Nephron (organoid): Measurements from ENCODE around the gene CRMP1.

Experiments used
- H3K27ac Mint-ChIP-seq, 3 experiments: 2 replicates each; pipeline ENCODE4 v1.8.0; 2020; ENCODE audit warnings: mixed read lengths in 3 of 3, mild to moderate bottlenecking in 2 of 3, moderate library complexity in 1 of 3
- H3K27me3 Mint-ChIP-seq: 2 replicates; pipeline ENCODE4 v1.8.0; 2021; ENCODE audit warnings: low read depth, mild to moderate bottlenecking, moderate library complexity, mixed read lengths
- H3K36me3 Mint-ChIP-seq: 2 replicates; pipeline ENCODE4 v1.8.0; 2020; ENCODE audit warnings: low read depth, mixed read lengths
- H3K4me1 Mint-ChIP-seq: 2 replicates; pipeline ENCODE4 v1.8.0; 2020; ENCODE audit warnings: mixed read lengths
- H3K4me3 Mint-ChIP-seq, 3 experiments: 2 replicates each; pipeline ENCODE4 v1.8.0; 2020; ENCODE audit warnings: mild to moderate bottlenecking in 3 of 3, mixed read lengths in 3 of 3, moderate library complexity in 2 of 3
- H3K9me3 Mint-ChIP-seq: 2 replicates; pipeline ENCODE4 v1.8.0; 2020; ENCODE audit warnings: mixed read lengths
- CTCF ChIP-seq, 3 experiments: fragments of 200-600 bp; sonication (generic); IDR thresholded peaks; one replicate each; pipeline ENCODE4 v1.5.0; 2021; ENCODE audit warnings: antibody characterized with exemption in 3 of 3; ENCODE audit not compliant: unreplicated experiment in 3 of 3

Gene CRMP1

GRCh38 chr4:5827108-5828004 is 65.5 kb downstream of the CRMP1 start:
- H3K27me3 Mint-ChIP-seq, result no peaks in the 10 kb centered on the region
- peaks cover 6% of the 10 kb centered on the region for H3K4me1 Mint-ChIP-seq
- H3K27ac Mint-ChIP-seq, result no peak overlapping the region

GRCh38 chr4:5826437-5827107 is 66.3 kb downstream of the CRMP1 start:
- Mint-ChIP-seq H3K27me3 (no peaks in the 10 kb centered on the region), H3K27ac (no peak overlapping the region), H3K36me3 (peaks cover 80% of the 10 kb centered on the region)

More at GRCh38 chr4:5827108-5828004, 65.5 kb downstream of the CRMP1 start:
- Mint-ChIP-seq H3K36me3 (peaks cover 78% of the 10 kb centered on the region), H3K9me3 (no peaks in the 10 kb centered on the region), H3K4me3 (no peak overlapping the region)
- no peak for TF ChIP-seq CTCF (IDR thresholded peaks at IDR 0.05; ENCODE audit: unreplicated experiment in 3 of 3)

DNA sequence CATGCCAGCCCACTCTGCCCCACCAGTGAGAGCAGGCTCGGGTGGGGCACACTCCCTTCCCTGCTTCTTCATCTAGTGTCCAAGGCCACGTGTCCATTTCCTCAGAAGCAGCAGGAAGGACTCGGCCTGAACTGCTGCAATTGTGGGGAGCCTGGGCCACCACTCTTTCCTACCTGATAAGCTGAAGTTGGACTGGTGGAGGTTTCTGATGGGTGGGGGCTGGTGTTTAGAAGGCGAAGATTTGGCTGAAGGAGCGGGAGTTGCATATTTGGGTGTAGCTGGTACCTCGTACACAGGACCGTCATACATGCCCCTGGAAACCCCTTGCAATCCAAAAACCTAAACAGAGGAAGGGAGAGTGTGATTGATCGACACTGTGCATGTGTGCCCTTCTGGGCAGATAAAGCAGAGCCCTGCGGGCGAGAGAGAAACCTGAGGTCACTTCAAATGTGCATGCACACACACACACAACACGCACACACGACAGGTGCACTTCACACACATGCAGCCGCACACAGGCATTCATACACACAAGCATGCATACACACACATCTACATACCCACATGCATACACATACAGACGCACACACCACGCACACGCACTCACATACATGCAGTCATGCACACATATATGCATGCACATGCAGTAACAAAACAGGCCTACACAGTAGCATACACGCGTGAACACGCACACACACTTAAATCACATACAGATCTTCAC is 67.4 kb downstream of the CRMP1 start:
- Mint-ChIP-seq H3K27me3 (no peaks in the 10 kb centered on the region), H3K27ac (no peak overlapping the region), H3K36me3 (peaks cover 85% of the 10 kb centered on the region), H3K9me3 (no peaks in the 10 kb centered on the region), H3K4me1 (peaks cover 6% of the 10 kb centered on the region), H3K4me3 (no peak overlapping the region)
- TF ChIP-seq CTCF (IDR thresholded peaks at IDR 0.05; ENCODE audit: unreplicated experiment in 3 of 3), result no peak

More at GRCh38 chr4:5826437-5827107, 66.3 kb downstream of the CRMP1 start:
- Mint-ChIP-seq H3K9me3 (no peaks in the 10 kb centered on the region), H3K4me3 (no peak overlapping the region), H3K4me1 (peaks cover 6% of the 10 kb centered on the region)
- TF ChIP-seq CTCF (IDR thresholded peaks at IDR 0.05; ENCODE audit: unreplicated experiment in 3 of 3), result no peak

- peak; percentile 15 to 39 (median 39) for TF ChIP-seq CTCF (IDR thresholded peaks at IDR 0.05; ENCODE audit: unreplicated experiment in 3 of 3)
- H3K4me1 Mint-ChIP-seq, result peaks cover 6% of the 10 kb centered on the region
- no peaks in the 10 kb centered on the region for H3K9me3 Mint-ChIP-seq
- H3K27me3 Mint-ChIP-seq, result no peaks in the 10 kb centered on the region
- H3K36me3 Mint-ChIP-seq, result peaks cover 85% of the 10 kb centered on the region
- no peak overlapping the region for H3K27ac Mint-ChIP-seq
- H3K4me3 Mint-ChIP-seq, result no peak overlapping the region
These were observed 68.3 kb downstream of the CRMP1 start for GRCh38 chr4:5824635-5825034.

DNA sequence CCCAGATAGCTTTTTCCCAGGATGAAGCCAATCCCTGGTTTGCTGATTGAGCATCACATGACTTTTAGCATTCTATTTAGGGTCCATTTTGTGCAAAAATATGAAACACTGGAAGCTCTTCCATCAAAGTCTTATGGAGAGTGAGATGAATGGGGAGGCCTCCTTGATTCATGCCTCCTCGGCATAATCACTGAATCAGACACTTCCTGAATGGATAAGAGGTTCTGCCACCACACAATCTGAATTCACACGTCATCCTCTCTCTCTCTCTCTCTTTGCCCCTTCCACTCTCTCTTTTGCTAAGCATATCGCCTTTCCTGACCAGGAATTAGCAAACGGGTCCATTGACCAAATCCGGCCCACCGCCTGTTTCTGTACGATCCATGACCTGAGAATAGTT is 68.7 kb downstream of the CRMP1 start:
- H3K4me1 Mint-ChIP-seq, result peaks cover 6% of the 10 kb centered on the region

More for the DNA sequence above, 68.7 kb downstream of the CRMP1 start:
- Mint-ChIP-seq H3K4me3 (no peak overlapping the region), H3K9me3 (no peaks in the 10 kb centered on the region), H3K36me3 (peaks cover 85% of the 10 kb centered on the region), H3K27ac (no peak overlapping the region), H3K27me3 (no peaks in the 10 kb centered on the region)
- no peak for TF ChIP-seq CTCF (IDR thresholded peaks at IDR 0.05; ENCODE audit: unreplicated experiment in 3 of 3)
